GM19468 (cell line): ENCODE measurements around the gene TSPAN6.

Experiments
- ATAC-seq: cut with Tn5 transposase; IDR thresholded peaks from one replicate; pipeline ENCODE4 v1.9.1; 2021; ENCODE audit warnings: mild to moderate bottlenecking, moderate library complexity, moderate number of reproducible peaks; ENCODE audit not compliant: unreplicated experiment; ENCODE audit errors: extremely low read depth

Gene TSPAN6

GRCh38 chrX:100636321-100636991 is at the start of gene TSPAN6:
TSPAN6 (minus strand) TSS chrX:100636806; CDS start chrX:100636694, 112 bp downstream.
- peak; percentile 68 for ATAC-seq

- no peak for ATAC-seq
These were observed 49.3 kb upstream of the TSPAN6 start for GRCh38 chrX:100685997-100686305.

- peak; percentile 66 for ATAC-seq
These were observed 48.8 kb upstream of the TSPAN6 start for GRCh38 chrX:100685284-100685996.

GRCh38 chrX:100682939-100683338 is 46.3 kb upstream of the TSPAN6 start:
- no peak for ATAC-seq

GRCh38 chrX:100681599-100681998 is 45.0 kb upstream of the TSPAN6 start:
- no peak for ATAC-seq

GRCh38 chrX:100680756-100681155 is 44.1 kb upstream of the TSPAN6 start:
- no peak for ATAC-seq

- ATAC-seq: no peak
These were observed 41.1 kb upstream of the TSPAN6 start for GRCh38 chrX:100677611-100678181.

GRCh38 chrX:100674705-100675104 is 38.1 kb upstream of the TSPAN6 start:
- ATAC-seq: peak; percentile 27

- no peak for ATAC-seq
These were observed 36.9 kb upstream of the TSPAN6 start for GRCh38 chrX:100673397-100673953.

GRCh38 chrX:100672966-100673365 is 36.4 kb upstream of the TSPAN6 start:
- no peak for ATAC-seq

- no peak for ATAC-seq
These were observed 27.0 kb upstream of the TSPAN6 start for GRCh38 chrX:100663642-100664041.

GRCh38 chrX:100662796-100663195 is 26.2 kb upstream of the TSPAN6 start:
- no peak for ATAC-seq

GRCh38 chrX:100662170-100662569 is 25.6 kb upstream of the TSPAN6 start:
- no peak for ATAC-seq

- ATAC-seq: no peak
These were observed 23.0 kb upstream of the TSPAN6 start for GRCh38 chrX:100659431-100660137.

- ATAC-seq: no peak
These were observed 22.4 kb upstream of the TSPAN6 start for GRCh38 chrX:100658941-100659381.

GRCh38 chrX:100654261-100654660 is 17.7 kb upstream of the TSPAN6 start:
- no peak for ATAC-seq

GRCh38 chrX:100652266-100652665 is 15.7 kb upstream of the TSPAN6 start:
- ATAC-seq: no peak

- no peak for ATAC-seq
These were observed 14.2 kb upstream of the TSPAN6 start for GRCh38 chrX:100650841-100651240.

GRCh38 chrX:100649550-100650356 is 13.1 kb upstream of the TSPAN6 start:
- no peak for ATAC-seq
